Keratinocyte (primary cell): ENCODE results near the gene CTNNA3.

ENCODE experiments used
- CTCF ChIP-seq, 3 experiments: IDR thresholded peaks in 1 of 3; conservative IDR thresholded peaks in 1 of 3; optimal IDR thresholded peaks in 1 of 3; 2 replicates in 2 of 3; 3 replicates in 1 of 3; pipeline versions ENCODE3 to v1.5.1; 2011; ENCODE audit warnings: low read length in 3 of 3, mild to moderate bottlenecking in 3 of 3, moderate library complexity in 2 of 3, control low read depth in 1 of 3, inconsistent platforms in 1 of 3; ENCODE audit not compliant: insufficient read depth in 2 of 3; ENCODE audit errors: extremely low read depth in 1 of 3
- EZH2 ChIP-seq: IDR thresholded peaks from one replicate; pipeline ENCODE4 v1.6.1; 2012; ENCODE audit warnings: inconsistent platforms, mild to moderate bottlenecking, low read length, moderate library complexity

DNA sequence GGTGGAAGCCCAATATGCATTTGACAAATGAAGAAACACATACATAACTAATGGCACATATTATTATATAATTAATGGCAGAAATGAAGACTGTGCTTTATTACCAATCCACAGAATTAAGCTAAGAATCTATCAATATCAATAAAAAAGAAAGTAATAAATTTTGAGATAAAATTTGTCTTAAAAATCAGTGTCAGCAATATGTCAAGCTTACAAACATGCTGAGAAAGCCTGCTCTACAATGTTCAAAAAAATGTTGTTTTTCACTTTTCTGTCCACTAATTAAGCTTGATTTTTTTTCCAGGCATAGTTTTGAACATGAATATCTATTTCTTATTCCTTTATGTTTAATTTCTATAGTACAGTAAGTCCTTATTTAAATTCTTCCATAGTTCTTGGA lies 1491.2 kb downstream of the CTNNA3 start:
- TF ChIP-seq CTCF (optimal IDR thresholded peaks at IDR 0.05 in 1 of 3, IDR thresholded peaks at IDR 0.05 in 1 of 3, conservative IDR thresholded peaks at IDR 0.05 in 1 of 3; ENCODE audit: extremely low read depth in 1 of 3, insufficient read depth in 2 of 3, low read length in 3 of 3) (no peak), EZH2 (no peak)
